BJ (cell line): ENCODE data around the gene TM9SF1. TPM values are rescaled to one million over a fixed set of nuclear protein-coding genes. Genes with fewer than 3 reads are reported as not detected.

ENCODE experiments used
- CTCF ChIA-PET: fragments of 350-600 bp; formaldehyde crosslinking; extraction: SDS; loops from one replicate; lab custom pipeline; 2021; ENCODE audit warnings: antibody characterized with exemption, inconsistent platforms; lab: Yijun Ruan, JAX
- POLR2A ChIA-PET: fragments of 300-600 bp; sonication (Branson Sonifier 250); formaldehyde crosslinking; extraction: SDS; loops from one replicate; lab custom pipeline; 2021; ENCODE audit warnings: antibody characterized with exemption; lab: Charles Lee
- DNase-seq: peaks from one replicate; pipeline ENCODE4 v3.0.0-alpha.2; 2011; ENCODE audit warnings: low read depth
- H3K27me3 ChIP-seq: 2 replicates; pipeline ENCODE4 v1.6.0; 2011; ENCODE audit warnings: low read length; ENCODE audit not compliant: control insufficient read depth, insufficient read depth
- H3K36me3 ChIP-seq: 2 replicates; pipeline ENCODE4 v1.5.1; 2011; ENCODE audit warnings: low read length; ENCODE audit not compliant: control insufficient read depth, insufficient read depth
- H3K4me3 ChIP-seq: 2 replicates; pipeline ENCODE4 v1.5.1; 2011; ENCODE audit warnings: low read depth, mild to moderate bottlenecking, control low read depth, low read length
- CTCF ChIP-seq: IDR thresholded peaks from 2 replicates; pipeline ENCODE4 v1.5.1; 2011; ENCODE audit warnings: low read depth, mild to moderate bottlenecking, control low read depth, inconsistent platforms, low read length, moderate library complexity; ENCODE audit not compliant: insufficient read depth
- polyA plus RNA-seq: library from polyadenylated mRNA; depleted of rRNA; stranded (reverse); fragments of >200 nt; gene quantifications from 2 replicates; pipeline ENCODE4 v1.2.3, GENCODE V29; 2011

TM9SF1 gene
- polyA plus RNA-seq, 1 experiment = 59.2 TPM

GRCh38 chr14:24184104-24184970 is 10.9 kb downstream of the TM9SF1 start:
- no peak for DNase-seq
- no peak for TF ChIP-seq CTCF
- ChIA-PET POLR2A (no interaction called here), CTCF (interaction anchor here (1.6 kb wide), 1 partner anchor 126 kb away, joined by 4 read pairs; no protein-coding TSS in a partner anchor)
- Histone ChIP-seq H3K4me3 (no peak overlapping the region), H3K27me3 (no peaks in the 10 kb centered on the region), H3K36me3 (peaks cover 45% of the 10 kb centered on the region)

- Histone ChIP-seq H3K27me3 (no peaks in the 10 kb centered on the region), H3K36me3 (peaks cover 55% of the 10 kb centered on the region), H3K4me3 (no peak overlapping the region)
- TF ChIP-seq CTCF = no peak
- DNase-seq = no peak
- ChIA-PET POLR2A (no interaction called here), CTCF (no interaction called here)
These were observed 12.2 kb downstream of the TM9SF1 start for GRCh38 chr14:24183014-24183481.

DNA sequence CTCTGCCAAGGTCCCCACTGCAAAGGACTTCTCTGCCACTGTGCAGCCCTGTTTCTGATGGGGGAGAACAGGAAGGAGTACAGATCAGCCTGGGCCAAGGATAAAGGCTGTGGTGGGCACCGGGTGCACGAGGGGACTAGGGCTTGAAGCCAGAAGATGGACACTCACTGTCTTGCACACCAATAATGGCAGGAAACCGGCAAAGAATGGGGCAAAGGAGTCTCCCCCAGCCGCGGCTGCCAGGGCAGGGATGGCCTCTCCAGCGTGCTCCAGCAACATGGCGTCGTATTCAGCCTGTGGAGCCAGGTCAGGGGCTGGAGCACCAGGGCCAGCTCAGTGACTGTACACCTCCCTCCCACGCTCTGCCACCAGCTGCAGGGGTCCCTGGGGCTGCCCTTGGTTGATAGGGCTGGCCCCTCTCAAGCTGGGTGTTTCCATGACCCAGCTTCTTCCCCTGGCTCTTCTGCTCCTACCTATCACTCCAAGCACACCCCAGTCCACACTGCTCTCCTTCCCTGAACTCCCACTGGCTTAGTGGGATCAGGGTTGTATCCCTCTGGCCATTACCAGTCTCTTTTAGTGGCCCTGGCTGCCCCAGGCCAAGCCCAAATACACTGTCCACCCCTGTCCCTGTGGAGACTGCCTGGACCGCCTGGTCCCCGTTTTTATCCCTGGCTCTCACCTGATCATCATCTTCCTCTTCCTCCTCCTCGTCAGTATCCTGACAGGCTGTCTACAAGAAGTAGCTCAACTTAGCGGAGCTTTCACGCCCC is 12.9 kb downstream of the TM9SF1 start:
- H3K27me3 ChIP-seq = no peaks in the 10 kb centered on the region
- no peak overlapping the region for H3K4me3 ChIP-seq
- CTCF ChIA-PET = no interaction called here
- peaks cover 59% of the 10 kb centered on the region for H3K36me3 ChIP-seq
- DNase-seq = no peak
- no peak for TF ChIP-seq CTCF
- POLR2A ChIA-PET = interaction anchor here (0.6 kb wide), 1 partner anchor 12 kb away, joined by 3 read pairs; no protein-coding TSS in a partner anchor

DNA sequence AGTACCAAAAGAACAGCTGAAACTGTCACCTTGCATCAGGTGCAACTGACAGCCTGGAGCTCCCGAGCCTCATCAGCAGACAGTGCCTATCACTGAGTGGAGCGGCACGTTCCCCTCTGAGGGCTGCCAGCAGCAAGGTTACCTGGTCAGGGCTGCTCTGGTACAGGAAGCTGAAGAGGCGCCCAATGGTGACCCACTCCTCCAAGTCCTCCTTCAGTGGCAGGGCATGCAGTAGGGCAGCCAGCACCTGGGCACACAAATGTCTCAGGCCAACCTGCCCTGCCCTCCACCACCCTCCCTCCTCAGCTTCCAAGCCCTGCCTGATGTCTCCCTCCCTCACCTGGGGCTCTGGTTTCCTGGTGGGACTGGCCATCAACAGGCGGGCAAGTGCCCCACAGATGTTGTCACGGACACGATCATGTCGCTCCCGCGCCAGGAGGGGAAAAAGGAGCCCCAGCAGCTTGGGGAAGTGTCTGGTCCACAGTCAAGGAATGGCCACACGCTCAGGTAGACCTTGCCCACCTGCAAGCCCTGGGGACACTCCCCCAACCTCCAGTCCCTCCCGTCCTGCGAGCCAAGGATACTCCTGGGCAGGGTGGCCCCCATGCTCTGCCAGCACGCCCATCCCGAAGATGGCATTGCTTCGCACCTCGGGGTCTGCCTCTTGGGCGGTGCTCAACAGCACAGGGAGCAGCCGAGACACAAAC is 13.7 kb downstream of the TM9SF1 start:
- Histone ChIP-seq H3K27me3 (no peaks in the 10 kb centered on the region), H3K4me3 (no peak overlapping the region), H3K36me3 (peaks cover 60% of the 10 kb centered on the region)
- ChIA-PET POLR2A (interaction anchor here (0.6 kb wide), 1 partner anchor 12 kb away, joined by 3 read pairs; no protein-coding TSS in a partner anchor), CTCF (interaction anchor here (3.1 kb wide), 1 partner anchor 20 kb away, joined by 14 read pairs; the partner anchor contains the start of gene IRF9)
- TF ChIP-seq CTCF = no peak
- DNase-seq = no peak
